Colonic mucosa (tissue), 4 donors: ENCODE data around the gene SLC22A12. TPM values are rescaled to one million over a fixed set of nuclear protein-coding genes. Genes with fewer than 3 reads are reported as not detected.
A peak's percentile ranks its signal among the peaks of the same experiment; 100 is the strongest.

Experiments
- DNase-seq: peaks from one replicate; pipeline ENCODE4 v3.0.0-alpha.2; 2020
- H3K27ac ChIP-seq: fragments of 200-600 bp; one replicate; pipeline ENCODE4 v1.8.0; 2021
- H3K27me3 ChIP-seq: fragments of 200-600 bp; one replicate; pipeline ENCODE4 v1.8.0; 2021
- H3K36me3 ChIP-seq: fragments of 200-600 bp; one replicate; pipeline ENCODE4 v1.8.0; 2021
- H3K4me1 ChIP-seq: fragments of 200-600 bp; one replicate; pipeline ENCODE4 v1.8.0; 2021; ENCODE audit warnings: mild to moderate bottlenecking
- H3K4me3 ChIP-seq: fragments of 200-600 bp; one replicate; pipeline ENCODE4 v1.8.0; 2021
- H3K9ac ChIP-seq, 2 donors: one replicate each; pipeline ENCODE4 v1.7.0; 2013; ENCODE audit warnings: control low read depth in 2 of 2, low read depth in 2 of 2, low read length in 2 of 2
- H3K9me3 ChIP-seq: fragments of 200-600 bp; one replicate; pipeline ENCODE4 v1.8.0; 2021
- CTCF ChIP-seq: fragments of 200-600 bp; IDR thresholded peaks from one replicate; pipeline ENCODE4 v1.8.0; 2022; ENCODE audit warnings: antibody characterized with exemption, mild to moderate bottlenecking
- intact Hi-C: fragments of 100-400 bp; cut with DNase I; formaldehyde crosslinking; loops from one replicate; pipeline ENCODE4 v1.14.1; 2022
- total RNA-seq, 2 donors: library from RNA; stranded (reverse); fragmentation: NEBNext Ultra II Directional in 1 of 2; extraction: Animal tissue kit (Norgen Biotek cat#: 25700) in 1 of 2; gene quantifications; one replicate each; pipeline ENCODE4 v1.2.1, GENCODE V29; 2021
- donor health status: healthy.
- donor health status: DM: no; HTN: no; CAD: no.
- donor health status: DM: no; HTN: no; CAD: no.

The SLC22A12 gene
- total RNA-seq, 2 donors from 2014 or later = not detected

- Histone ChIP-seq H3K36me3 (no peaks in the 10 kb centered on the region), H3K9ac (no peak overlapping the region), H3K9me3 (no peaks in the 10 kb centered on the region), H3K4me3 (no peak overlapping the region), H3K27ac (no peak overlapping the region), H3K4me1 (no peaks in the 10 kb centered on the region), H3K27me3 (no peaks in the 10 kb centered on the region)
- intact Hi-C loops = no loop called here
- no peak for DNase-seq
- no peak for TF ChIP-seq CTCF
Observed at GRCh38 chr11:64546176-64546575, 44.8 kb upstream of the SLC22A12 start.

GRCh38 chr11:64546600-64546999 is 44.4 kb upstream of the SLC22A12 start:
- no peak overlapping the region for H3K9ac ChIP-seq
- intact Hi-C loops = no loop called here
- H3K27ac ChIP-seq = no peak overlapping the region
- H3K27me3 ChIP-seq = no peaks in the 10 kb centered on the region
- H3K36me3 ChIP-seq = no peaks in the 10 kb centered on the region
- no peak for TF ChIP-seq CTCF
- H3K4me3 ChIP-seq = no peak overlapping the region
- no peaks in the 10 kb centered on the region for H3K4me1 ChIP-seq
- no peak for DNase-seq
- no peaks in the 10 kb centered on the region for H3K9me3 ChIP-seq

- H3K27ac ChIP-seq = no peak overlapping the region
- H3K9me3 ChIP-seq = no peaks in the 10 kb centered on the region
- H3K4me3 ChIP-seq = no peak overlapping the region
- no peaks in the 10 kb centered on the region for H3K27me3 ChIP-seq
- DNase-seq = no peak
- TF ChIP-seq CTCF = no peak
- H3K9ac ChIP-seq = no peak overlapping the region
- no peaks in the 10 kb centered on the region for H3K4me1 ChIP-seq
- intact Hi-C loops = no loop called here
- H3K36me3 ChIP-seq = no peaks in the 10 kb centered on the region
Observed at GRCh38 chr11:64549969-64550368, 41.1 kb upstream of the SLC22A12 start.

GRCh38 chr11:64553554-64554201 is 37.3 kb upstream of the SLC22A12 start:
- no peak overlapping the region for H3K27ac ChIP-seq
- H3K36me3 ChIP-seq = no peaks in the 10 kb centered on the region
- DNase-seq = peak; percentile 66
- intact Hi-C loops = loop anchor here (1.0 kb wide), 1 partner anchor 100 kb away; no protein-coding TSS in a partner anchor
- H3K4me3 ChIP-seq = no peak overlapping the region
- no peaks in the 10 kb centered on the region for H3K4me1 ChIP-seq
- no peaks in the 10 kb centered on the region for H3K27me3 ChIP-seq
- TF ChIP-seq CTCF = peak; percentile 99
- no peaks in the 10 kb centered on the region for H3K9me3 ChIP-seq
- no peak overlapping the region for H3K9ac ChIP-seq

GRCh38 chr11:64556044-64556720 is 34.8 kb upstream of the SLC22A12 start:
- H3K4me3 ChIP-seq = no peak overlapping the region
- no peak for DNase-seq

More at GRCh38 chr11:64556044-64556720, 34.8 kb upstream of the SLC22A12 start:
- H3K9ac ChIP-seq = no peak overlapping the region
- H3K27me3 ChIP-seq = no peaks in the 10 kb centered on the region
- H3K27ac ChIP-seq = no peak overlapping the region
- no peaks in the 10 kb centered on the region for H3K36me3 ChIP-seq
- intact Hi-C loops = no loop called here
- no peaks in the 10 kb centered on the region for H3K9me3 ChIP-seq
- H3K4me1 ChIP-seq = no peaks in the 10 kb centered on the region
- no peak for TF ChIP-seq CTCF
